ENCODE data around the gene TPP2. TPM values are rescaled to one million over a fixed set of nuclear protein-coding genes. Genes with fewer than 3 reads are reported as not detected.

TPP2 gene
- total RNA-seq, 2 donors from 2014 or later = 60.2 to 99.3 TPM

DNA sequence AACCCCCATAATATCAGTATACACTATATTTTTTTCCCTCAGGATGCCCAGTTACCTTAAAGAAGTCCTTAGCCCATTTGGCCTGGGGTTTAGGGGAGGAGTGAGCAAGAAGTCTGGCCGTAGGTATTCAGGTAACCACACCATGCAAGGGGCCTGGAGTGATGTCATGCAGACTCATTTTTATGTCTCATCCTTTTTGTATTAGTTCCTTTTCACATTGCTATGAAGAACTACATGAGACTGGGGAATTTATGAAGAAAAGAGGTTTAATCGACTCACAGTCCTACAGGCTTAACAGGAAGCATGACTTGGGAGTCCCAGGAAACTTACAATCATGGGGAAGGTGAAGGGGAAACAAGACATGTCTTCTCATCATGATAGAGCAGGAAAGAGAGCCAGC, 12.2 kb downstream of the TPP2 start:
- no peak overlapping the region for H3K4me3 Mint-ChIP-seq
- ATAC-seq = no peak

DNA sequence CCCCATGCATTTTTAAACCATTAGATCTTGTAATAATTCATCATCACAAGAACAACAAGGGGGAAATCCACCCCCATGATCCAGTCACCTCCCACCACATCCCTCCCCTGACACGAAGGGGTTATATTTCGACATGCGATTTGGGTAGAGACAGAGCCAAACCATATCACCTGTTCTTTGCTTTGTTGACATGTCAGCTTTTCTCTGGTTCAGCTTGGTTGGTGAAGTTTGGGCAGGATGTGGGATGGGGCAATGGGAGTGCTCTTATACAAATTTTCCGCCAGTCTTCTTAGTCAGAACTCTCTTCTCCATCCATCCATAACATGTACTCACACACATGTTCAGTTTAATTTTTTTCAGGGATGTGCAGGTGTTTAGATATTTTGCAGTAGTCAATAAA, 12.9 kb downstream of the TPP2 start:
- no peaks in the 10 kb centered on the region for H3K27me3 Mint-ChIP-seq
- H3K27ac Mint-ChIP-seq = no peak overlapping the region
- ATAC-seq (no peak), DNase-seq (ENCODE audit: low spot score) (no peak)
- no peak overlapping the region for H3K4me3 Mint-ChIP-seq
- H3K36me3 Mint-ChIP-seq = peaks cover 31% of the 10 kb centered on the region
- H3K9me3 Mint-ChIP-seq = no peaks in the 10 kb centered on the region
- peaks cover 31 to 41% of the 10 kb centered on the region in 2 donors for H3K4me1 Mint-ChIP-seq (ENCODE audit: low read depth in 2 of 2)

More for the DNA sequence above, 12.2 kb downstream of the TPP2 start:
- Mint-ChIP-seq H3K27me3 (no peaks in the 10 kb centered on the region), H3K36me3 (peaks cover 31% of the 10 kb centered on the region), H3K27ac (peak overlapping the region in 1 of 2 donors; percentile 61), H3K9me3 (no peaks in the 10 kb centered on the region), H3K4me1 (ENCODE audit: low read depth in 2 of 2) (peaks cover 35 to 47% of the 10 kb centered on the region in 2 donors)
- DNase-seq (ENCODE audit: low spot score) = no peak

DNA sequence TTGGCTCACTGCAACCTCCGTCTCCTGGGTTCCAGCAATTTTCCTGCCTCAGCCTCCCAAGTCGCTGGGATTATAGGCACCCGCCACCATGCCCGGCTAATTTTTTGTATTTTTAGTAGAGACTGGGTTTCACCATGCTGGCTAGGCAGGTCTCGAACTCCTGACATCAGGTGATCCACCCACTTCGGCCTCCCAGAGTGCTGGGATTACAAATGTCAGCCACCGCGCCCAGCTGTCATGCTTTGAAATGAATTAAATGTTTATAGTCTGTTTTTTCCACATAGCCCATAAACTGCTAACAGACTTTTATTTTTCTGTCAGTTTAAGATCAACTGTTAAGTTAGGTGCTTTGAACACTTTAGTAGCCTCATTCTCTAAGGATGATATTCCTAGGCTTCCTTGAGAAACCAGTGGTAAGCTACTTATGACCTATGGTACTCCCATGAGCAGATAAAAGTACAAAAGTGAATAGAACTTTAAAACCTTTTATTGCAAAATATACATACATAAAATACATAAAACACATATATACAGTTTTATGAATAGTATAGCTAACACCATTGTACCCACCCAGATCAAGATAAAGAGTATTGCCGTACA, 13.6 kb downstream of the TPP2 start:
- peaks cover 26% of the 10 kb centered on the region for H3K36me3 Mint-ChIP-seq
- no peak overlapping the region for H3K27ac Mint-ChIP-seq
- no peaks in the 10 kb centered on the region for H3K27me3 Mint-ChIP-seq
- ATAC-seq (no peak), DNase-seq (ENCODE audit: low spot score) (no peak)
- no peaks in the 10 kb centered on the region for H3K9me3 Mint-ChIP-seq
- no peak overlapping the region for H3K4me3 Mint-ChIP-seq
- H3K4me1 Mint-ChIP-seq (ENCODE audit: low read depth in 2 of 2) = peaks cover 31 to 35% of the 10 kb centered on the region in 2 donors

DNA sequence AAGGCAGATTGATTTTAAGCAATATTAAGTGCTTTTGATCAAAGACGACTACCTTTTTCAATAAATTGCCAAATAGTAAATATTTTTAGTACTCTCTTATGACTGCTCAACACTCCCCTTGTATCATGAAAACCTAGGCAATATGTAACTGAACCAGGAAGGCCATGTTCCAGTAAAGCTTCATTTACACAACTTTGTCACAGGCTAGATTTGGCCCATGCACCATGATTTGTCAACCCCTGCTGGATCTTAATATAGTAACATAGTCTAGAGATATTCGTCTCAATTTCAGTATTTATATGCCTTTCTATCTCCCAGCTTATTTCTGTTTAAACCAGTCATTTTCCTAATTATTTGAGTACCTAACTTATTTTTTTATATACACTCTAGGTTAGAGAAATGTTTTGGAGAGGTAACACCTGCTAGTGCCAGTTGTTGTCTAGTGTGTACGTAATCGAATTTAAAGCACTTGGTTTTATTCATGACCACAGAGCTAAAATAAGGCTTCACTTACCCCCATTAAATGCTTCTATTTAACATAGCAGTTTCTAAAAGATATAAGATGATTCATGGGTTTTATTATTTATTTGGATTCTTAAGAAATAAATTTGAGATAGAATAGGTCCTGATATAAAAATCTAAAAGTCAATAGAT, 21.0 kb downstream of the TPP2 start:
- Mint-ChIP-seq H3K36me3 (peaks cover 26% of the 10 kb centered on the region), H3K9me3 (no peaks in the 10 kb centered on the region), H3K4me3 (no peak overlapping the region), H3K4me1 (ENCODE audit: low read depth in 2 of 2) (peaks cover 14% of the 10 kb centered on the region in 2 donors), H3K27me3 (no peaks in the 10 kb centered on the region), H3K27ac (no peak overlapping the region)
- no peak for DNase-seq (ENCODE audit: low spot score)
- no peak for ATAC-seq

DNA sequence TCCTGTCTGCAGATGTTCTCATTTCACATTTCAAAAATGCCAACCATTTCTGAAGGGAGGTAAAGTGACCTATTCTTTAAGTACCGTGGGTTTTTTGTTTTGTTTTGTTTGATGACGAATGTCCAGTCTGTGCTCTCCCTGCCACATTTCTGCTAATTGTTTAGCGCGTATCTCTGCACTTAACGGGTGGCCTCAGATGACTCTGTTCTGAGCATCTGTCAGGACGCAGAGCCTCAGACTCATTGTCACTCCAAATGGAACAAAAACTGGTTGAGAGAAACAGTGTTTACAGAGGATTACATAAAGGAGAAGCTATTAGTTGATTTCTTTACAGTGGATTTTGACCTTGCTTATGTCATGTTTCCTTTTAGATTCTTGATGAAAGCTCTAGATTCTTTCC, 23.7 kb downstream of the TPP2 start:
- Mint-ChIP-seq H3K27ac (no peak overlapping the region), H3K4me3 (no peak overlapping the region), H3K27me3 (no peaks in the 10 kb centered on the region), H3K4me1 (ENCODE audit: low read depth in 2 of 2) (peaks cover 8 to 10% of the 10 kb centered on the region in 2 donors), H3K36me3 (peaks cover 26% of the 10 kb centered on the region), H3K9me3 (no peaks in the 10 kb centered on the region)
- DNase-seq (ENCODE audit: low spot score) (no peak), ATAC-seq (no peak)

DNA sequence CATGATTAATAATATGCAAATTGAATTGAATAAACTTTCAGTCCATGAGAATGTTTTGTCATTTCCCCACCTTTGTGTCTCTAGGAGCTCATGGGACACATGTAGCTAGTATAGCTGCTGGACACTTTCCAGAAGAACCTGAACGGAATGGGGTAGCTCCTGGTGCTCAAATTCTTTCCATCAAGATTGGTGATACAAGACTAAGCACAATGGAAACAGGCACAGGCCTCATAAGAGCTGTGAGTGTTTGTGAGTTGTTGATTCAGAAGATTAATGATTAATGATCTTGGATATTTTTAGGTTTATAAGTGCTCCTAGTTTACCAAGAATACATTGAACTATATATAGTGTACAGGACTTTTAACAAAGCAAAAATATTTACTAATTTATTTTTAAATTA, 30.1 kb downstream of the TPP2 start:
- Mint-ChIP-seq H3K9me3 (no peaks in the 10 kb centered on the region), H3K4me3 (no peak overlapping the region), H3K4me1 (ENCODE audit: low read depth in 2 of 2) (peaks cover 6 to 7% of the 10 kb centered on the region in 2 donors), H3K27ac (no peak overlapping the region), H3K27me3 (no peaks in the 10 kb centered on the region), H3K36me3 (peaks cover 14% of the 10 kb centered on the region)
- DNase-seq (ENCODE audit: low spot score) (no peak), ATAC-seq (no peak)

DNA sequence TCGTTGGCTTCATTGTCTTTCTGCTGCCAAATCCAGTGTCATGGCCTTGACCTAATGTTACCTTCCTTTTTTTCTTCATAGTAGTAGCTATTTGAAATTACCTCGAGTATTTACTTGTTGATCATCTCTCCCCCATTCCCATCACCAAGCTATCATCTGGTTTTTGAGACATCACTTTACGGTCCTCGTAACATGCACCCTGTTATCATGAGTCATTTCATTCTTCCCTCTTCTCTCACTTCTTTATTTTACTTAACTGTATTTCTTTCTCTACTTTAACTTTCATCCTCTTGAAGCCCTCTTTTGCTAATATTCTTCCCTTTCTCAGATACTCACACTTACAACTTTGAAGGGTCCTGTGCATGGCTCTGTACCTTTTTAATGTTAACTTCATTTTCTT, 31.8 kb downstream of the TPP2 start:
- no peak overlapping the region for H3K4me3 Mint-ChIP-seq
- DNase-seq (ENCODE audit: low spot score) (no peak), ATAC-seq (no peak)
- H3K27me3 Mint-ChIP-seq = no peaks in the 10 kb centered on the region
- H3K36me3 Mint-ChIP-seq = peaks cover 19% of the 10 kb centered on the region
- no peak overlapping the region for H3K27ac Mint-ChIP-seq
- H3K4me1 Mint-ChIP-seq (ENCODE audit: low read depth in 2 of 2) = peaks cover 6 to 7% of the 10 kb centered on the region in 2 donors
- no peaks in the 10 kb centered on the region for H3K9me3 Mint-ChIP-seq

DNA sequence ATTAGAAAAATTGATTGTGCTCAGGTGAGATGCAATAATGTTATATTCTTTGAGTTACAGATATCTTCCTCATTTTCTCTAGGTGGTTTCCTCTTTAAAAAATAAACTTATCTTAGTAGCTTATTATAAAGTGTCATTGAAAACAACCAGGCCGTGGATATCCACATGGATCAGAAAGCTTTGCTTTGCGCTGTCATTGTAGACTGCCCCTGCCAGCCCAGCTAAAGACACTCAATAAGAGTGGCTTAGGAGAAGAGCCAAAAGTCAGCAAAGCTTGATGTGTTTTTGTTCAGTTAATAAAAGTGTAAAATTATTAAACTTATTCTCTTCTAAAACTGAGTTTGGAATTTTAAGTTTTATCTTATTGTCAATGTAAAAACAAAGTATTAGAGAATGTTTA, 34.4 kb downstream of the TPP2 start:
- H3K4me1 Mint-ChIP-seq (ENCODE audit: low read depth in 2 of 2) = peaks cover 6 to 7% of the 10 kb centered on the region in 2 donors
- no peak overlapping the region for H3K27ac Mint-ChIP-seq
- no peak for DNase-seq (ENCODE audit: low spot score)
- H3K4me3 Mint-ChIP-seq = no peak overlapping the region
- no peak for ATAC-seq
- peaks cover 34% of the 10 kb centered on the region for H3K36me3 Mint-ChIP-seq
- no peaks in the 10 kb centered on the region for H3K27me3 Mint-ChIP-seq
- no peaks in the 10 kb centered on the region for H3K9me3 Mint-ChIP-seq

DNA sequence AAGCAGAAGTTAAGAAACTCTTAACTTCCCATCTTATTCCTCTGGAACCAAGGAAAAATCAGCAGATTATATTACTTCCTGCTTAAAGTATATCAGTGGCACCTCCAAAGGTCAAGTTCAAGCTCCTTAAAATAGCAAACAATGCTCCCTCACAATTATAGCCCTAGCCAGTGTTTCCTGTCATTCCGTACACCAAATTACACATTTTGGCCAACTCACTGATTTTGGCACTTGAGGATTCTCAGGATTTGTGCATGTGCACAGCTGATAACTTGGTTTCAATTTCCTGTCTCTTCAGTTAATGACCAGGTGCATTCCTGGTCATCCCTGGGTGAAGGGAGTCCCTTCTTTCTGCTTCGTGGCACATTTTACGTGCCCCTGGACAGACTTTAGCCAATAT, 42.0 kb downstream of the TPP2 start:
- DNase-seq (ENCODE audit: low spot score) = no peak
- ATAC-seq = no peak
- Mint-ChIP-seq H3K27me3 (no peaks in the 10 kb centered on the region), H3K36me3 (peaks cover 28% of the 10 kb centered on the region), H3K4me3 (no peak overlapping the region), H3K4me1 (ENCODE audit: low read depth in 2 of 2) (peaks cover 0 to 3% of the 10 kb centered on the region in 2 donors), H3K9me3 (no peaks in the 10 kb centered on the region), H3K27ac (peak overlapping the region in 1 of 2 donors; percentile 3)

DNA sequence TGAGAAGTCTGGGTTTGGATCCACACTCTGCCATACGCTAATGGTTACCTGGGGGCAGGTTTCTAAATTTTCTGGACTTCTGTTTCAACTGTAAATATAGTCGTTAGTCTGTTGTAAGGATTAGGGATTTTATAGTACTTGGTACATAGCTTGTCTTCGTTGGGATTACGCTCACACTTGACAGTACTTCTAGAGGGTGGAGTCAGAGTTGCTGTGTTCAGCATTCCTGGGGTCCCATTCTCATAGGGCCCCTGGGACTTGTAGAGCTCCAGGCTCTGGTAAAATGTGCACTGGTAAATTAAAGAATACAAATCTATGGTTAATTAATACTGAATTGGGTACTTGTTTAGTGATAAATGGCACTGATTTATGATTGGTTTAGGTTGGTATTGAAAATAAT, 45.2 kb downstream of the TPP2 start:
- peaks cover 0 to 3% of the 10 kb centered on the region in 2 donors for H3K4me1 Mint-ChIP-seq (ENCODE audit: low read depth in 2 of 2)
- no peaks in the 10 kb centered on the region for H3K9me3 Mint-ChIP-seq
- DNase-seq (ENCODE audit: low spot score) (no peak), ATAC-seq (no peak)
- no peak overlapping the region for H3K27ac Mint-ChIP-seq
- no peaks in the 10 kb centered on the region for H3K27me3 Mint-ChIP-seq
- no peak overlapping the region for H3K4me3 Mint-ChIP-seq
- peaks cover 15% of the 10 kb centered on the region for H3K36me3 Mint-ChIP-seq

DNA sequence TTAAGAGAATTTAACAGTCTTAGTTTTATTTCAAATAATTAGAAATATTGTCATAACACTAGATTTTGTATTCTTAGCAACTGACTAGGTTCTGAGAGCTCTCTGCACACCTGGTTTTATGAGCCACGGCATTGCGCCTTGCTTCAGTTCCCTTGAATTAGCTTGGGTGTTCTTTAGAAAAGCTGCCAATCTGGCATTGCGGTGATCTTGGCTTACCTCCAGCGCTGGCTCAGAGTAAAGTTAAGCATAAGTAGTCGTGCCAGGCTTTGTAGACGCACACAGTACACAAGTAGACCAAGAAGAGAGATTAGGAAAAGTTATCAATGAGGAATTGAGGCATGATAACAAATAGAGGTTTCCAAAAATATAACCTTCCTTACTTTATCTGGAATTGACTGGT, 45.7 kb downstream of the TPP2 start:
- H3K9me3 Mint-ChIP-seq = no peaks in the 10 kb centered on the region
- H3K27ac Mint-ChIP-seq = no peak overlapping the region
- DNase-seq (ENCODE audit: low spot score) = no peak
- H3K4me1 Mint-ChIP-seq (ENCODE audit: low read depth in 2 of 2) = peaks cover 0 to under 1% of the 10 kb centered on the region in 2 donors
- peaks cover 15% of the 10 kb centered on the region for H3K36me3 Mint-ChIP-seq
- no peaks in the 10 kb centered on the region for H3K27me3 Mint-ChIP-seq
- no peak overlapping the region for H3K4me3 Mint-ChIP-seq
- ATAC-seq = no peak

DNA sequence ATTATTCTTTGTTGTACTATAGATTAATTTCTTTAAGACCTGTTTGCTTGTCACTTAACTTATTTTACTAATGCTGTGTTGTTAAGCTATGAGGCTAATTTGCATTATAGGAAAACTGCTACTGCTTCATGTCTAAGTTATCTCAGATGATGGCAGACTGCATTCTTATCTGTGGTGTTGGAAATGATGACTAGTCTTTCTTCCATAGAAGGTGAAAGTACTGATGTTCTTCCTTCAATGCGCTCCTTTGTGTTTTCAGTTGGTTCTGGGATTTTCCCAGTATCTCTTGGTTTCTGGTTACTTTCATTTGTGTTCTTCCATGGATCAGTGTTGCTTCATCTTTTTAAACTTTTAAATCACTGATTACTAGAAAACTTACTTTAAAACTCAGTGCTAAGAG, 46.9 kb downstream of the TPP2 start:
- ATAC-seq = no peak
- Mint-ChIP-seq H3K27me3 (no peaks in the 10 kb centered on the region), H3K4me1 (ENCODE audit: low read depth in 2 of 2) (no peaks in the 10 kb centered on the region), H3K4me3 (no peak overlapping the region), H3K9me3 (no peaks in the 10 kb centered on the region), H3K36me3 (peaks cover 6% of the 10 kb centered on the region), H3K27ac (no peak overlapping the region)
- no peak for DNase-seq (ENCODE audit: low spot score)

DNA sequence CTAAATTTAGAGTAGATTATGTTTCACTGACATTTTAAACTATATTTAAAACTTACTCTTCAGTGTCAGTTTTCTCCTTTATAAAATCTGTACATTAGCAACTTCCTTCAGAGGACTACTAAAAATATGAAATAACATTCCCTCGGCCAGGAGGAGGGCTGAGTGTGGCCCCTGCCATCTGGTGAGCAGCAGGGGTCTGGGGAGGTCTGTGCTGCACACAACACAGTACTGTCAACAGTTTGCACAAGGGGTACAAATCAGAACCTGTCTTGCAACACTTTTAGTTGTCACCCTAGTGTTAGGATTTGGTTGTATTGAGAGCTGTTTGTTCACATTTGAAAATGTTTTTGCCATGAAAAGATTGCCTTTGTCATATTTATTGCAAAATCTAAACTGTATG, 48.9 kb downstream of the TPP2 start:
- no peak overlapping the region for H3K4me3 Mint-ChIP-seq
- H3K4me1 Mint-ChIP-seq (ENCODE audit: low read depth in 2 of 2) = no peaks in the 10 kb centered on the region
- DNase-seq (ENCODE audit: low spot score) = no peak
- no peaks in the 10 kb centered on the region for H3K27me3 Mint-ChIP-seq
- no peaks in the 10 kb centered on the region for H3K9me3 Mint-ChIP-seq
- no peak overlapping the region for H3K27ac Mint-ChIP-seq
- H3K36me3 Mint-ChIP-seq = peaks cover 4% of the 10 kb centered on the region
- ATAC-seq = no peak

DNA sequence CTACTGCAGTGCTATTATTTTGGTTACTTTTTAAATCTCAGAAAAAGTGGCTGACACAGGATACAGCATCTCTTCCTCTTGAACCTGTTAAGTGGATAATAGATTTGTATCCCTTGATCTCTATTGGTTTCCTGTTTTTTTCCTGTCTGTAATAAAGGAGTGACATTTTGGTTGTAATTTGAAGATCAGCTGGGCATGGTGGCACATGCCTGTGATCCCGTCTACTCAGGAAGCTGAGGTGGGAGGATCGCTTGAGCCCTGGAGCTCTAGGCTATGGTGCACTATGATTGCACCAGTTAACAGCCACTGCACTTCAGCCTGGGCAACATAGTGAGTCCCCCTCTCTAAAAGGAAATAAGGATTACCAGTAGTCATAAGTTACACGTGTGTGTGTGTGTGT, 51.3 kb downstream of the TPP2 start:
- Mint-ChIP-seq H3K4me3 (no peak overlapping the region), H3K36me3 (peaks cover 4% of the 10 kb centered on the region), H3K9me3 (no peaks in the 10 kb centered on the region), H3K4me1 (ENCODE audit: low read depth in 2 of 2) (no peaks in the 10 kb centered on the region), H3K27me3 (no peaks in the 10 kb centered on the region), H3K27ac (no peak overlapping the region)
- DNase-seq (ENCODE audit: low spot score) (no peak), ATAC-seq (no peak)

DNA sequence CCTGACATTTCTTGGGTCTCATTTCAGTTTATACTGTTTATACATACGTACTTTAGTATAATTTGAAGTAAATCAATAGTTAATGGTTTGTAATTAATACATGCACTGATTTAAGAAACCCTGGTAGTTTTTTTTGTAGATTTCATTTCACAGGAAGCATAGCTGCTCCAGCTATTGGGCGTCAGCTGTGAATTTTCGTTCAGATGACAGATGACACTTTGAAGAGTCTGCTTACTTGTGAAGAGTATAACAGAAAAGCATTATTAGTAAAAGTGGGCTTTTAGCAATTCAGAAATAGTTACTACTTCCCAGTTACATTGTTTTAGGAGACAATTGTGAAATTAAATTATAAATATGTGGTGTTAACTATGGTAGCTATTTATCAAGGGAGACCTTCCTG, 53.7 kb downstream of the TPP2 start:
- DNase-seq (ENCODE audit: low spot score) = no peak
- H3K4me3 Mint-ChIP-seq = no peak overlapping the region
- ATAC-seq = no peak
- peak overlapping the region in 1 of 2 donors; percentile 33 for H3K27ac Mint-ChIP-seq
- H3K9me3 Mint-ChIP-seq = no peaks in the 10 kb centered on the region
- H3K4me1 Mint-ChIP-seq (ENCODE audit: low read depth in 2 of 2) = no peaks in the 10 kb centered on the region
- no peaks in the 10 kb centered on the region for H3K36me3 Mint-ChIP-seq
- no peaks in the 10 kb centered on the region for H3K27me3 Mint-ChIP-seq

All from natural killer cell treated with Interleukin-12 subunit alpha and Interleukin-12 subunit beta and Interleukin-15 and Interleukin-18, amount 100 ng/mL, for 72 hours (primary cell).